IMR-90 (cell line): Measurements from ENCODE around the gene C6orf136. TPM values are rescaled to one million over a fixed set of nuclear protein-coding genes. Genes with fewer than 3 reads are reported as not detected.

Source experiments
- ATAC-seq: fragments of 200-7000 bp; cut with Tn5 transposase; 2 replicates; pipeline ENCODE4 v1.9.1; 2020; ENCODE audit warnings: low read depth, mild to moderate bottlenecking, moderate library complexity
- BruUV-seq: library from RNA; stranded (reverse); fragments of 400-500 nt; replicated peaks from 2 replicates; lab custom pipeline; 2021; lab: Mats Ljungman, UMichigan
- CTCF ChIA-PET: fragments of 300-600 bp; formaldehyde crosslinking; extraction: SDS; loops from one replicate; lab custom pipeline; 2021; ENCODE audit warnings: antibody characterized with exemption; lab: Yijun Ruan, JAX
- POLR2A ChIA-PET: fragments of 300-600 bp; sonication (Branson Sonifier 250); formaldehyde crosslinking; loops from one replicate; lab custom pipeline; 2022; ENCODE audit warnings: antibody characterized with exemption; ENCODE audit not compliant: unreplicated experiment; lab: Charles Lee
- DNase-seq: peaks from one replicate; pipeline ENCODE4 v3.0.0; 2013
- H2AFZ ChIP-seq: replicated peaks from 2 replicates; pipeline ENCODE3; 2013; ENCODE audit warnings: low read length, mild to moderate bottlenecking; ENCODE audit not compliant: poor library complexity
- H2AK5ac ChIP-seq: 2 replicates; pipeline ENCODE4 v1.6.1; 2013; ENCODE audit warnings: low read depth, low read length, inconsistent platforms
- H2AK9ac ChIP-seq: replicated peaks from 2 replicates; pipeline ENCODE3; 2013; ENCODE audit warnings: mild to moderate bottlenecking, low read depth, low read length, moderate library complexity; ENCODE audit not compliant: poor library complexity
- H2BK120ac ChIP-seq: 2 replicates; pipeline ENCODE4 v1.6.1; 2013; ENCODE audit warnings: low read depth, low read length, inconsistent platforms
- H2BK15ac ChIP-seq: 3 replicates; pipeline ENCODE4 v1.6.1; 2013; ENCODE audit warnings: low read depth, low read length, inconsistent platforms
- H2BK20ac ChIP-seq: 2 replicates; pipeline ENCODE4 v1.6.1; 2013; ENCODE audit warnings: low read depth, mild to moderate bottlenecking, inconsistent platforms, low read length, moderate library complexity
- H2BK5ac ChIP-seq: 2 replicates; pipeline ENCODE4 v1.6.1; 2013; ENCODE audit warnings: mild to moderate bottlenecking, low read depth, low read length, inconsistent platforms; ENCODE audit not compliant: poor library complexity, severe bottlenecking
- H3K14ac ChIP-seq: replicated peaks from 2 replicates; pipeline ENCODE4 v1.6.1; 2013; ENCODE audit warnings: low read depth, low read length, inconsistent platforms
- H3K18ac ChIP-seq: 2 replicates; pipeline ENCODE4 v1.6.1; 2013; ENCODE audit warnings: low read depth, low read length, control low read depth
- H3K23ac ChIP-seq: 2 replicates; pipeline ENCODE4 v1.6.1; 2013; ENCODE audit warnings: low read depth, low read length, inconsistent platforms
- H3K27ac ChIP-seq: 2 replicates; pipeline ENCODE4 v1.5.1; 2013; ENCODE audit warnings: mild to moderate bottlenecking, control low read depth, low read length; ENCODE audit not compliant: insufficient read depth
- H3K27me3 ChIP-seq: 2 replicates; pipeline ENCODE4 v1.6.1; 2013; ENCODE audit warnings: low read length; ENCODE audit not compliant: control insufficient read depth, insufficient read depth
- H3K36me3 ChIP-seq: 2 replicates; pipeline ENCODE4 v1.6.1; 2013; ENCODE audit warnings: low read length, mixed read lengths; ENCODE audit not compliant: control insufficient read depth, insufficient read depth
- H3K4ac ChIP-seq: 2 replicates; pipeline ENCODE4 v1.6.1; 2013; ENCODE audit warnings: low read depth, low read length, inconsistent platforms
- H3K4me1 ChIP-seq: 2 replicates; pipeline ENCODE4 v1.6.1; 2013; ENCODE audit warnings: low read length, mixed read lengths; ENCODE audit not compliant: control insufficient read depth, insufficient read depth
- H3K4me2 ChIP-seq: 2 replicates; pipeline ENCODE4 v1.6.1; 2013; ENCODE audit warnings: low read depth, mild to moderate bottlenecking, control low read depth, low read length, moderate library complexity
- H3K4me3 ChIP-seq: 2 replicates; pipeline ENCODE4 v1.5.1; 2013; ENCODE audit warnings: low read depth, mild to moderate bottlenecking, control low read depth, low read length, moderate library complexity; ENCODE audit not compliant: insufficient read depth
- H3K56ac ChIP-seq: 2 replicates; pipeline ENCODE4 v1.6.1; 2013; ENCODE audit warnings: low read length, inconsistent platforms; ENCODE audit not compliant: insufficient read depth; ENCODE audit errors: extremely low read depth
- H3K79me1 ChIP-seq, 2 experiments: 2 replicates each; pipeline ENCODE4 v1.6.1; 2013; ENCODE audit warnings: low read length in 2 of 2, inconsistent platforms in 1 of 2, low read depth in 1 of 2
- H3K9ac ChIP-seq: 2 replicates; pipeline ENCODE4 v1.6.1; 2013; ENCODE audit warnings: low read depth, low read length, control low read depth
- H3K9me1 ChIP-seq: 2 replicates; pipeline ENCODE4 v1.6.1; 2013; ENCODE audit warnings: low read length, inconsistent platforms; ENCODE audit not compliant: insufficient read depth
- H3K9me3 ChIP-seq: 2 replicates; pipeline ENCODE4 v1.6.1; 2013; ENCODE audit warnings: low read length; ENCODE audit not compliant: control insufficient read depth, insufficient read depth
- H4K20me1 ChIP-seq: 2 replicates; pipeline ENCODE4 v1.6.1; 2013; ENCODE audit warnings: low read length, inconsistent platforms; ENCODE audit not compliant: insufficient read depth
- H4K5ac ChIP-seq: 2 replicates; pipeline ENCODE4 v1.6.1; 2013; ENCODE audit warnings: mild to moderate bottlenecking, low read depth, low read length, control low read depth
- H4K8ac ChIP-seq, 2 experiments: 2 replicates each; pipeline ENCODE4 v1.6.1; 2013; ENCODE audit warnings: low read depth in 2 of 2, low read length in 2 of 2, control low read depth in 1 of 2, inconsistent platforms in 1 of 2
- H4K91ac ChIP-seq: 2 replicates; pipeline ENCODE4 v1.6.1; 2013; ENCODE audit warnings: low read depth, low read length, inconsistent platforms; ENCODE audit not compliant: insufficient read depth
- BHLHE40 ChIP-seq: fragments of 150-350 bp; IDR thresholded peaks from 2 replicates; pipeline ENCODE4 v1.6.1; 2016; ENCODE audit warnings: mild to moderate bottlenecking, low read depth, low read length
- CEBPB ChIP-seq: IDR thresholded peaks from 2 replicates; pipeline ENCODE4 v1.6.1; 2012; ENCODE audit warnings: low read depth, low read length, improper control_type of control experiment
- CHD1 ChIP-seq: IDR thresholded peaks from 2 replicates; pipeline ENCODE4 v1.6.1; 2012; ENCODE audit warnings: low read depth, low read length, improper control_type of control experiment
- CTCF ChIP-seq: conservative IDR thresholded peaks from 2 replicates; pipeline ENCODE4 v1.5.1; 2012; ENCODE audit warnings: mild to moderate bottlenecking, low read depth, low read length, improper control_type of control experiment
- ELK1 ChIP-seq: fragments of 150-350 bp; IDR thresholded peaks from 2 replicates; pipeline ENCODE4 v1.6.1; 2016; ENCODE audit warnings: low read depth, mild to moderate bottlenecking, low read length, moderate library complexity, borderline replicate concordance
- FOS ChIP-seq: fragments of 150-350 bp; IDR thresholded peaks from 2 replicates; pipeline ENCODE4 v1.6.1; 2016; ENCODE audit warnings: low read depth, low read length
- MAFK ChIP-seq: IDR thresholded peaks from 2 replicates; pipeline ENCODE4 v1.6.1; 2012; ENCODE audit warnings: low read depth, low read length, improper control_type of control experiment
- MAZ ChIP-seq: IDR thresholded peaks from 2 replicates; pipeline ENCODE4 v1.6.1; 2012; ENCODE audit warnings: low read depth, mild to moderate bottlenecking, low read length, improper control_type of control experiment, moderate library complexity, borderline replicate concordance
- MXI1 ChIP-seq: IDR thresholded peaks from 2 replicates; pipeline ENCODE4 v1.6.1; 2012; ENCODE audit warnings: low read depth, mild to moderate bottlenecking, low read length, moderate library complexity, borderline replicate concordance
- NFE2L2 ChIP-seq: fragments of 150-350 bp; IDR thresholded peaks from 2 replicates; pipeline ENCODE4 v1.6.1; 2016; ENCODE audit warnings: low read depth, mild to moderate bottlenecking, low read length
- POLR2A ChIP-seq: IDR thresholded peaks from 2 replicates; pipeline ENCODE4 v1.6.1; 2012; ENCODE audit warnings: mild to moderate bottlenecking, low read depth, low read length
- RAD21 ChIP-seq: IDR thresholded peaks from 2 replicates; pipeline ENCODE4 v1.6.1; 2012; ENCODE audit warnings: low read length, improper control_type of control experiment
- RCOR1 ChIP-seq: IDR thresholded peaks from 2 replicates; pipeline ENCODE4 v1.6.1; 2012; ENCODE audit warnings: mild to moderate bottlenecking, low read length, improper control_type of control experiment; ENCODE audit not compliant: insufficient replicate concordance
- RFX5 ChIP-seq: IDR thresholded peaks from 2 replicates; pipeline ENCODE4 v1.8.0; 2012; ENCODE audit warnings: low read depth, mild to moderate bottlenecking, low read length, moderate library complexity
- SMC3 ChIP-seq: fragments of 150-350 bp; IDR thresholded peaks from 2 replicates; pipeline ENCODE4 v1.6.1; 2016; ENCODE audit warnings: low read depth, mild to moderate bottlenecking, antibody characterized with exemption, low read length, moderate library complexity
- USF2 ChIP-seq: fragments of 150-350 bp; IDR thresholded peaks from 2 replicates; pipeline ENCODE4 v1.6.1; 2017; ENCODE audit warnings: mild to moderate bottlenecking, antibody characterized with exemption, low read length, low read depth
- WGBS, 2 experiments: methylation state at CpG; one replicate each; pipeline versions ENCODE4 v1.1.5 to v1.1.7; 2013; ENCODE audit warnings: missing lambda C conversion rate in 2 of 2; ENCODE audit not compliant: insufficient read length in 1 of 2; ENCODE audit errors: extremely low coverage in 2 of 2; 5-methylcytosine and 5-hydroxymethylcytosine counted together
- dilution Hi-C: fragments of 300-500 bp; cut with HindIII; formaldehyde crosslinking; loops from one replicate; pipeline ENCODE4 v1.14.3; 2018; ENCODE audit warnings: low sequenced_read_pairs; ENCODE audit not compliant: unreplicated experiment
- in situ Hi-C: fragments of 300-500 bp; cut with MboI; formaldehyde crosslinking; loops from 3 replicates; pipeline ENCODE4 v1.14.3; 2019; ENCODE audit warnings: low sequenced_read_pairs, inconsistent platforms, mixed read lengths
- intact Hi-C: fragments of 100-400 bp; cut with micrococcal nuclease; formaldehyde crosslinking; loops from 2 replicates; pipeline ENCODE4 v1.10.0; 2022
- polyA plus RNA-seq, 3 experiments: library from polyadenylated mRNA; depleted of rRNA; stranded (reverse); fragments of >200 nt; gene quantifications; 2 replicates each; pipeline ENCODE4 v1.2.3, GENCODE V29; 2012; ENCODE audit warnings: low replicate concordance in 1 of 3
- total RNA-seq: library from RNA; depleted of rRNA; stranded (reverse); fragments of >200 nt; gene quantifications from 2 replicates; pipeline ENCODE4 v1.2.3, GENCODE V29; 2012

The C6orf136 gene
- total and polyA plus RNA-seq, 2 of the 4 experiments (the other 2 are of a cell fraction), result 1.1 to 11.7 TPM

- dilution Hi-C loops (no loop called here), intact Hi-C loops (no loop called here), in situ Hi-C loops (no loop called here)
- DNase-seq, result no peak
- Histone ChIP-seq H3K27ac (no peak overlapping the region), H2BK20ac (no peak overlapping the region), H3K4me2 (no peak overlapping the region), H4K5ac (no peak overlapping the region), H3K4me1 (no peaks in the 10 kb centered on the region), H3K23ac (no peak overlapping the region), H4K20me1 (peaks cover 4% of the 10 kb centered on the region; the same call in 1 of the 2 replicates), H3K4ac (no peak overlapping the region), H3K9ac (no peak overlapping the region), H3K56ac (no peak overlapping the region), H4K91ac (no peak overlapping the region), H2BK5ac (no peak overlapping the region), H3K36me3 (peaks cover 35% of the 10 kb centered on the region), H2AK9ac (no peak overlapping the region), H2BK15ac (no peak overlapping the region), H3K4me3 (no peak overlapping the region), H3K9me3 (no peaks in the 10 kb centered on the region), H3K79me1 (peaks cover 18 to 38% of the 10 kb centered on the region in 2 experiments; a peak in 3 of 4 replicates), H3K14ac (no peak overlapping the region), H3K9me1 (no peaks in the 10 kb centered on the region; the same call in 1 of the 2 replicates), H2AFZ (no peak overlapping the region), H3K27me3 (no peaks in the 10 kb centered on the region), H2AK5ac (no peak overlapping the region), H2BK120ac (no peak overlapping the region), H3K18ac (no peak overlapping the region), H4K8ac (no peak overlapping the region)
- ChIA-PET POLR2A (no interaction called here), CTCF (no interaction called here)
- BruUV-seq, result no TSS peak
- TF ChIP-seq POLR2A (no peak), USF2 (no peak), ELK1 (no peak), NFE2L2 (no peak), RFX5 (no peak), SMC3 (no peak), MXI1 (no peak), BHLHE40 (no peak), MAZ (no peak), MAFK (no peak), CEBPB (no peak), RCOR1 (no peak), CTCF (no peak), RAD21 (no peak), FOS (no peak), CHD1 (no peak)
- ATAC-seq, result no peak
- 82% methylated on average over 4 of the region's 5 CpGs; no CpG with 5 or more reads in 1 of the 2 experiments for WGBS, 2 experiments
Measured at GRCh38 chr6:30644769-30645168, 2.2 kb upstream of the C6orf136 start.
